GM23338 (cell line): Measurements from ENCODE around the gene AFF2. TPM values are rescaled to one million over a fixed set of nuclear protein-coding genes. Genes with fewer than 3 reads are reported as not detected.

Source experiments
- ATAC-seq: fragments of 200-7000 bp; cut with Tn5 transposase; 3 replicates; pipeline ENCODE4 v1.9.1; 2020
- DNase-seq: peaks from one replicate; pipeline ENCODE4 v3.0.0-alpha.2; 2015; ENCODE audit warnings: low spot score
- H2AFZ ChIP-seq: fragments of 200-600 bp; sonication (generic); 2 replicates; pipeline ENCODE4 v1.8.0; 2016; ENCODE audit warnings: antibody characterized with exemption, mild to moderate bottlenecking, moderate library complexity
- H3F3A ChIP-seq: fragments of 200-600 bp; sonication (generic); replicated peaks from 2 replicates; pipeline ENCODE4 v1.8.0; 2017; ENCODE audit warnings: antibody characterized with exemption, mixed run types, low read depth
- H3K27ac ChIP-seq: fragments of 200-600 bp; sonication (generic); 2 replicates; pipeline ENCODE4 v1.6.1; 2016; ENCODE audit warnings: low read depth
- H3K27me3 ChIP-seq: fragments of 200-600 bp; sonication (generic); 2 replicates; pipeline ENCODE4 v1.8.0; 2016; ENCODE audit warnings: mild to moderate bottlenecking, mixed run types, moderate library complexity; ENCODE audit not compliant: insufficient read depth
- H3K36me3 ChIP-seq: fragments of 200-600 bp; sonication (generic); 2 replicates; pipeline ENCODE4 v1.8.0; 2016; ENCODE audit warnings: mild to moderate bottlenecking; ENCODE audit not compliant: insufficient read depth
- H3K4me1 ChIP-seq: fragments of 200-600 bp; sonication (generic); 2 replicates; pipeline ENCODE4 v1.8.0; 2016; ENCODE audit warnings: mild to moderate bottlenecking, moderate library complexity; ENCODE audit not compliant: insufficient read depth
- H3K4me2 ChIP-seq: fragments of 200-600 bp; sonication (generic); 2 replicates; pipeline ENCODE4 v1.7.1; 2017; ENCODE audit warnings: mixed run types
- H3K4me3 ChIP-seq: fragments of 200-600 bp; sonication (generic); 2 replicates; pipeline ENCODE4 v1.6.1; 2016; ENCODE audit warnings: mixed run types
- H3K79me2 ChIP-seq: fragments of 200-600 bp; sonication (generic); replicated peaks from 2 replicates; pipeline ENCODE4 v1.8.0; 2017; ENCODE audit warnings: mild to moderate bottlenecking; ENCODE audit not compliant: insufficient read depth
- H3K9me2 ChIP-seq: fragments of 200-600 bp; sonication (generic); 2 replicates; pipeline ENCODE4 v1.8.0; 2017; ENCODE audit not compliant: insufficient read depth
- H4K20me1 ChIP-seq: fragments of 200-600 bp; sonication (generic); replicated peaks from 2 replicates; pipeline ENCODE4 v1.8.0; 2017; ENCODE audit warnings: mild to moderate bottlenecking; ENCODE audit not compliant: insufficient read depth
- H3K27ac Mint-ChIP-seq: 2 replicates; pipeline ENCODE4 v1.8.0; 2020; ENCODE audit warnings: inconsistent platforms, mild to moderate bottlenecking, moderate library complexity, mixed read lengths
- H3K27me3 Mint-ChIP-seq: 3 replicates; pipeline ENCODE4 v1.8.0; 2022; ENCODE audit warnings: low read depth, mild to moderate bottlenecking, moderate library complexity, mixed read lengths, inconsistent platforms; ENCODE audit not compliant: insufficient read depth, poor library complexity
- H3K36me3 Mint-ChIP-seq: 3 replicates; pipeline ENCODE4 v1.8.0; 2021; ENCODE audit warnings: low read depth, mild to moderate bottlenecking, inconsistent platforms, moderate library complexity, mixed read lengths
- H3K4me1 Mint-ChIP-seq: 3 replicates; pipeline ENCODE4 v1.8.0; 2020; ENCODE audit warnings: mild to moderate bottlenecking, inconsistent platforms, mixed read lengths
- H3K4me3 Mint-ChIP-seq: 3 replicates; pipeline ENCODE4 v1.8.0; 2021; ENCODE audit warnings: moderate library complexity, mild to moderate bottlenecking, inconsistent platforms, mixed read lengths
- H3K9me3 Mint-ChIP-seq: 3 replicates; pipeline ENCODE4 v1.8.0; 2020; ENCODE audit warnings: moderate library complexity, mild to moderate bottlenecking, inconsistent platforms, mixed read lengths
- EZH2 ChIP-seq: fragments of 200-600 bp; sonication (generic); IDR thresholded peaks from one replicate; pipeline ENCODE4 v1.8.0; 2017; ENCODE audit warnings: antibody characterized with exemption, mild to moderate bottlenecking, low read depth; ENCODE audit not compliant: unreplicated experiment
- EZH2phosphoT487 ChIP-seq: fragments of 200-600 bp; sonication (generic); IDR thresholded peaks from one replicate; pipeline ENCODE4 v1.8.1; 2018; ENCODE audit warnings: antibody characterized with exemption; ENCODE audit not compliant: unreplicated experiment
- JUNB ChIP-seq: IDR thresholded peaks from one replicate; pipeline ENCODE4 v1.6.1; 2016; ENCODE audit warnings: antibody characterized with exemption; ENCODE audit not compliant: unreplicated experiment
- NANOG ChIP-seq: IDR thresholded peaks from 2 replicates; pipeline ENCODE4 v1.6.1; 2016; ENCODE audit warnings: antibody characterized with exemption, borderline replicate concordance
- ZNF114 ChIP-seq: fragments of 250-450 bp; sonication (Bioruptor Pico); IDR thresholded peaks from 2 replicates; pipeline ENCODE4 v1.5.0; 2020; ENCODE audit warnings: mild to moderate bottlenecking, moderate library complexity
- ZNF331 ChIP-seq: fragments of 250-450 bp; sonication (Bioruptor Pico); IDR thresholded peaks from 2 replicates; pipeline ENCODE4 v1.5.0; 2020; ENCODE audit warnings: low read depth, mild to moderate bottlenecking, moderate library complexity
- polyA plus RNA-seq: library from polyadenylated mRNA; unstranded; fragments of >200 nt; fragmentation: Nextera tagmentation; extraction: Ambion mirVana; gene quantifications from 2 replicates; pipeline ENCODE4 v1.2.1, GENCODE V29; 2016
- total RNA-seq: library from RNA; depleted of rRNA; stranded (reverse); fragments of >200 nt; shearing (Covaris generic); gene quantifications from 2 replicates; pipeline ENCODE4 v1.2.3, GENCODE V29; 2014
- TF ChIP-seq, protein P1 (sequence below), 2 experiments: fragments of 200-600 bp in 1 of 2; sonication (generic) in 1 of 2; conservative IDR thresholded peaks; 2 replicates each; pipeline versions ENCODE4 v1.5.1 to v1.6.1; 2016 to 2017; ENCODE audit warnings: antibody characterized with exemption in 2 of 2, low read depth in 2 of 2, mild to moderate bottlenecking in 2 of 2, moderate library complexity in 1 of 2
- TF ChIP-seq, protein P2 (sequence below): fragments of 250-450 bp; sonication (Bioruptor Pico); IDR thresholded peaks from 2 replicates; pipeline ENCODE4 v1.5.0; 2020; ENCODE audit warnings: mild to moderate bottlenecking, moderate library complexity
- TF ChIP-seq, protein P3 (sequence below): IDR thresholded peaks from 2 replicates; pipeline ENCODE4 v1.6.1; 2016; ENCODE audit warnings: antibody characterized with exemption

Gene AFF2
- total and polyA plus RNA-seq, 2 experiments from 2014 or later: 1.6 to 5.8 TPM

DNA sequence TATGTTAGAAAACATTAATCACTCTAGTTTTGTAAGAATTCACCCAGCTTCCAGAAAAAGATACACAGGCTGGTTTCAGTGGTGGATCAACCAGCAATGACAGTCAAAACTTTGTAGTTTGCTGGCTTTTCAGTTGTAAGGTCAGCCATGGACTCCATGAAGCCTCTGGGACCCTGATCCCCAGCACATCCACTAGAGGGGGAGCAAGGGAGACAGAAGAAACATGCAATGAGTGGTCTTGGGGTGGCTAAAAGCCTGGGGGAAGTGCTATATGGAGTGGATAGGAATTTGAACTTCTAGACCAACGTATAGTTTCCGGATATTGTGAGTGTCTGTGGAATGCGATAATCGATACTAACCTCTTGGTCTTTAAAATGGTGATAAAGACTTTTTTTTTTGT lies 72.7 kb downstream of the AFF2 start:
- peaks cover 2% of the 10 kb centered on the region for H3K27me3 Mint-ChIP-seq
- no peak overlapping the region for H2AFZ ChIP-seq
- no peak overlapping the region for H3K4me3 Mint-ChIP-seq
- H3K4me1 Mint-ChIP-seq: peaks cover 5% of the 10 kb centered on the region
- TF ChIP-seq NANOG (no peak), EZH2phosphoT487 (no peak)
- TF ChIP-seq, protein P1, sequence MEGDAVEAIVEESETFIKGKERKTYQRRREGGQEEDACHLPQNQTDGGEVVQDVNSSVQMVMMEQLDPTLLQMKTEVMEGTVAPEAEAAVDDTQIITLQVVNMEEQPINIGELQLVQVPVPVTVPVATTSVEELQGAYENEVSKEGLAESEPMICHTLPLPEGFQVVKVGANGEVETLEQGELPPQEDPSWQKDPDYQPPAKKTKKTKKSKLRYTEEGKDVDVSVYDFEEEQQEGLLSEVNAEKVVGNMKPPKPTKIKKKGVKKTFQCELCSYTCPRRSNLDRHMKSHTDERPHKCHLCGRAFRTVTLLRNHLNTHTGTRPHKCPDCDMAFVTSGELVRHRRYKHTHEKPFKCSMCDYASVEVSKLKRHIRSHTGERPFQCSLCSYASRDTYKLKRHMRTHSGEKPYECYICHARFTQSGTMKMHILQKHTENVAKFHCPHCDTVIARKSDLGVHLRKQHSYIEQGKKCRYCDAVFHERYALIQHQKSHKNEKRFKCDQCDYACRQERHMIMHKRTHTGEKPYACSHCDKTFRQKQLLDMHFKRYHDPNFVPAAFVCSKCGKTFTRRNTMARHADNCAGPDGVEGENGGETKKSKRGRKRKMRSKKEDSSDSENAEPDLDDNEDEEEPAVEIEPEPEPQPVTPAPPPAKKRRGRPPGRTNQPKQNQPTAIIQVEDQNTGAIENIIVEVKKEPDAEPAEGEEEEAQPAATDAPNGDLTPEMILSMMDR (conservative IDR thresholded peaks at IDR 0.05; ENCODE audit: low read depth in 2 of 2): peak; percentile 52 to 65
- H3K9me3 Mint-ChIP-seq: no peaks in the 10 kb centered on the region
- no peaks in the 10 kb centered on the region for H3K4me1 ChIP-seq
- H3K4me2 ChIP-seq: no peak overlapping the region
- H3K36me3 ChIP-seq: no peaks in the 10 kb centered on the region
- no peaks in the 10 kb centered on the region for H3K79me2 ChIP-seq
- no peak overlapping the region for H3K4me3 ChIP-seq
- ATAC-seq: peak; percentile 78
- H3K36me3 Mint-ChIP-seq: no peaks in the 10 kb centered on the region
- no peaks in the 10 kb centered on the region for H4K20me1 ChIP-seq
- H3K9me2 ChIP-seq: no peaks in the 10 kb centered on the region
- no peaks in the 10 kb centered on the region for H3K27me3 ChIP-seq
- H3K27ac ChIP-seq: no peak overlapping the region
- no peak overlapping the region for H3K27ac Mint-ChIP-seq
- no peaks in the 10 kb centered on the region for H3F3A ChIP-seq
- DNase-seq: peak; percentile 55

DNA sequence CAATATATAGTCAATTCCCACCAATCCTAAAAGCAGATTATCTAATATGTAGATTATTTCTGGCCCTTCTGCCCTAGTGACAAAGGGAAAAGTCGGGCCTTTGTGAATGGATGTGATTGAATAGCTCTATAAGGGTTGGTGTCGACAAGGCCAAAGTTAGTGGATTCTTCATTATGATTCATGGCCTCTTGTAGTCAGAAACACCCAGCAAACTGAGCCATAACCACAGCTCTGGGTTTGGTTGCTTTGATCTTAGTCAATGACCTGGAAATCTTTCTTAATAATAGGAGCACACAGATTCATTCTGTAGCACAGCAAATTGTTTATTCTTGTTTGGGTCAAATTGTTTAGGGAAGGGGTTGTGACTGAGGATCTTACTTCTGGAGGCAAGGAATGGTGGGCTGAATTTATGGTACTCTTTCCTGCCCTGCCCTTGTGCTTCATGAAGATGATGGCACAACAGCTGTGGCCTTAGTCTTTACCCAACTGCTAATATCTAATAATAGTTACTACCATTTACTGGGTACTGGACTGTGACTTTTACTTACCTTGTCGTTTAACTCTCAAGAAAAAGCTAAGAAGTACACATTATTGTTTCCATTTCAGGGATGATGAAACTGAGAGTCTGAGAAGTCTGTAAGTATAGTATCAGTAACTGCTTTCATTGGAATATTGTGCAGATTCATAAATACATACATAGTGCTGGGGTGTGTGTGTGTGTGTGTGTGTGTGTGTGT lies 74.0 kb downstream of the AFF2 start:
- DNase-seq (no peak), ATAC-seq (no peak)
- Histone ChIP-seq H3K79me2 (no peaks in the 10 kb centered on the region), H3K27me3 (no peaks in the 10 kb centered on the region), H3K4me1 (no peaks in the 10 kb centered on the region), H3F3A (no peaks in the 10 kb centered on the region), H3K4me3 (no peak overlapping the region), H3K4me2 (no peak overlapping the region), H2AFZ (no peak overlapping the region), H3K36me3 (no peaks in the 10 kb centered on the region), H3K9me2 (no peaks in the 10 kb centered on the region), H3K27ac (no peak overlapping the region), H4K20me1 (no peaks in the 10 kb centered on the region)
- peaks cover 5% of the 10 kb centered on the region for H3K4me1 Mint-ChIP-seq
- no peaks in the 10 kb centered on the region for H3K36me3 Mint-ChIP-seq
- TF ChIP-seq JUNB: no peak
- TF ChIP-seq, protein P2, sequence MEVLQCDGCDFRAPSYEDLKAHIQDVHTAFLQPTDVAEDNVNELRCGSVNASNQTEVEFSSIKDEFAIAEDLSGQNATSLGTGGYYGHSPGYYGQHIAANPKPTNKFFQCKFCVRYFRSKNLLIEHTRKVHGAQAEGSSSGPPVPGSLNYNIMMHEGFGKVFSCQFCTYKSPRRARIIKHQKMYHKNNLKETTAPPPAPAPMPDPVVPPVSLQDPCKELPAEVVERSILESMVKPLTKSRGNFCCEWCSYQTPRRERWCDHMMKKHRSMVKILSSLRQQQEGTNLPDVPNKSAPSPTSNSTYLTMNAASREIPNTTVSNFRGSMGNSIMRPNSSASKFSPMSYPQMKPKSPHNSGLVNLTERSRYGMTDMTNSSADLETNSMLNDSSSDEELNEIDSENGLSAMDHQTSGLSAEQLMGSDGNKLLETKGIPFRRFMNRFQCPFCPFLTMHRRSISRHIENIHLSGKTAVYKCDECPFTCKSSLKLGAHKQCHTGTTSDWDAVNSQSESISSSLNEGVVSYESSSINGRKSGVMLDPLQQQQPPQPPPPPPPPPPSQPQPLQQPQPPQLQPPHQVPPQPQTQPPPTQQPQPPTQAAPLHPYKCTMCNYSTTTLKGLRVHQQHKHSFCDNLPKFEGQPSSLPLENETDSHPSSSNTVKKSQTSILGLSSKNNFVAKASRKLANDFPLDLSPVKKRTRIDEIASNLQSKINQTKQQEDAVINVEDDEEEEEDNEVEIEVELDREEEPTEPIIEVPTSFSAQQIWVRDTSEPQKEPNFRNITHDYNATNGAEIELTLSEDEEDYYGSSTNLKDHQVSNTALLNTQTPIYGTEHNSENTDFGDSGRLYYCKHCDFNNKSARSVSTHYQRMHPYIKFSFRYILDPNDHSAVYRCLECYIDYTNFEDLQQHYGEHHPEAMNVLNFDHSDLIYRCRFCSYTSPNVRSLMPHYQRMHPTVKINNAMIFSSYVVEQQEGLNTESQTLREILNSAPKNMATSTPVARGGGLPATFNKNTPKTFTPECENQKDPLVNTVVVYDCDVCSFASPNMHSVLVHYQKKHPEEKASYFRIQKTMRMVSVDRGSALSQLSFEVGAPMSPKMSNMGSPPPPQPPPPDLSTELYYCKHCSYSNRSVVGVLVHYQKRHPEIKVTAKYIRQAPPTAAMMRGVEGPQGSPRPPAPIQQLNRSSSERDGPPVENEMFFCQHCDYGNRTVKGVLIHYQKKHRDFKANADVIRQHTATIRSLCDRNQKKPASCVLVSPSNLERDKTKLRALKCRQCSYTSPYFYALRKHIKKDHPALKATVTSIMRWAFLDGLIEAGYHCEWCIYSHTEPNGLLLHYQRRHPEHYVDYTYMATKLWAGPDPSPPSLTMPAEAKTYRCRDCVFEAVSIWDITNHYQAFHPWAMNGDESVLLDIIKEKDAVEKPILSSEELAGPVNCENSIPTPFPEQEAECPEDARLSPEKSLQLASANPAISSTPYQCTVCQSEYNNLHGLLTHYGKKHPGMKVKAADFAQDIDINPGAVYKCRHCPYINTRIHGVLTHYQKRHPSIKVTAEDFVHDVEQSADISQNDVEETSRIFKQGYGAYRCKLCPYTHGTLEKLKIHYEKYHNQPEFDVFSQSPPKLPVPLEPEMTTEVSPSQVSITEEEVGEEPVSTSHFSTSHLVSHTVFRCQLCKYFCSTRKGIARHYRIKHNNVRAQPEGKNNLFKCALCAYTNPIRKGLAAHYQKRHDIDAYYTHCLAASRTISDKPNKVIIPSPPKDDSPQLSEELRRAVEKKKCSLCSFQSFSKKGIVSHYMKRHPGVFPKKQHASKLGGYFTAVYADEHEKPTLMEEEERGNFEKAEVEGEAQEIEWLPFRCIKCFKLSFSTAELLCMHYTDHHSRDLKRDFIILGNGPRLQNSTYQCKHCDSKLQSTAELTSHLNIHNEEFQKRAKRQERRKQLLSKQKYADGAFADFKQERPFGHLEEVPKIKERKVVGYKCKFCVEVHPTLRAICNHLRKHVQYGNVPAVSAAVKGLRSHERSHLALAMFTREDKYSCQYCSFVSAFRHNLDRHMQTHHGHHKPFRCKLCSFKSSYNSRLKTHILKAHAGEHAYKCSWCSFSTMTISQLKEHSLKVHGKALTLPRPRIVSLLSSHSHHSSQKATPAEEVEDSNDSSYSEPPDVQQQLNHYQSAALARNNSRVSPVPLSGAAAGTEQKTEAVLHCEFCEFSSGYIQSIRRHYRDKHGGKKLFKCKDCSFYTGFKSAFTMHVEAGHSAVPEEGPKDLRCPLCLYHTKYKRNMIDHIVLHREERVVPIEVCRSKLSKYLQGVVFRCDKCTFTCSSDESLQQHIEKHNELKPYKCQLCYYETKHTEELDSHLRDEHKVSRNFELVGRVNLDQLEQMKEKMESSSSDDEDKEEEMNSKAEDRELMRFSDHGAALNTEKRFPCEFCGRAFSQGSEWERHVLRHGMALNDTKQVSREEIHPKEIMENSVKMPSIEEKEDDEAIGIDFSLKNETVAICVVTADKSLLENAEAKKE (CRISPR knock-in tag): no peak
- TF ChIP-seq, protein P1 (conservative IDR thresholded peaks at IDR 0.05; ENCODE audit: low read depth in 2 of 2): no peak
- TF ChIP-seq ZNF331 (CRISPR knock-in tag): no peak
- no peak for TF ChIP-seq EZH2phosphoT487
- no peak for TF ChIP-seq ZNF114 (CRISPR knock-in tag)
- no peak for TF ChIP-seq NANOG
- TF ChIP-seq, protein P3, sequence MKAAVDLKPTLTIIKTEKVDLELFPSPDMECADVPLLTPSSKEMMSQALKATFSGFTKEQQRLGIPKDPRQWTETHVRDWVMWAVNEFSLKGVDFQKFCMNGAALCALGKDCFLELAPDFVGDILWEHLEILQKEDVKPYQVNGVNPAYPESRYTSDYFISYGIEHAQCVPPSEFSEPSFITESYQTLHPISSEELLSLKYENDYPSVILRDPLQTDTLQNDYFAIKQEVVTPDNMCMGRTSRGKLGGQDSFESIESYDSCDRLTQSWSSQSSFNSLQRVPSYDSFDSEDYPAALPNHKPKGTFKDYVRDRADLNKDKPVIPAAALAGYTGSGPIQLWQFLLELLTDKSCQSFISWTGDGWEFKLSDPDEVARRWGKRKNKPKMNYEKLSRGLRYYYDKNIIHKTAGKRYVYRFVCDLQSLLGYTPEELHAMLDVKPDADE: no peak
- TF ChIP-seq EZH2: no peak
- H3K4me3 Mint-ChIP-seq: no peak overlapping the region
- peaks cover 2% of the 10 kb centered on the region for H3K27me3 Mint-ChIP-seq
- no peaks in the 10 kb centered on the region for H3K9me3 Mint-ChIP-seq
- H3K27ac Mint-ChIP-seq: no peak overlapping the region
